Measurements from ENCODE around the gene TMEM131L. TPM values are rescaled to one million over a fixed set of nuclear protein-coding genes. Genes with fewer than 3 reads are reported as not detected.

TMEM131L gene
- total RNA-seq, 1 experiment from 2014 or later, result 14.6 TPM

DNA sequence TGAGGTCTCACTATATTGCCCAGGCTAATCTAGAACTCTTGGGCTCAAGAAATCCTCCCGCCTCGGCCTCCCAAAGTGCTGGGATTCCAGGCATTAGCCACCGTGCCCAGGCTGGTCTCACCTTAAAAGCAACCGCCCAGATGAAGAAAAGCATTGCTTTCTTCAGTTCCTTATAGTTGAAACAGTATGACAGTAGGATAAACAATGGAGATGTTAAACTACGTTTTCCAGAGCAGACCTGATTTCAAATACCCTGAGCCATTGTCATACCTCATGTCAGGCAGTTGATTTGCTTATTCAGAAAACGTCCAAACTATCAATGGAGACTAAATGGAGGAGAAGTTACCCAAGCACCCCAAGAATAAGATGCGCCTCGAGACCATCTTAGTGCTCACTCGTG is 26.3 kb upstream of the TMEM131L start:
- no CpG with 5 or more reads among the region's 9 CpGs for WGBS (ENCODE audit: extremely low coverage, insufficient read length, low lambda C conversion rate)
- DNase-seq, result no peak
- Histone ChIP-seq H2BK12ac (ENCODE audit: insufficient read length, low read depth, low read length) (no peak overlapping the region), H4K8ac (replicated peaks; ENCODE audit: insufficient read length, low read depth, low read length) (no peak overlapping the region), H3K27ac (ENCODE audit: insufficient read length, low read depth, low read length) (no peak overlapping the region), H2AFZ (ENCODE audit: low read length) (no peak overlapping the region), H3K4ac (ENCODE audit: low read depth, low read length) (no peak overlapping the region), H2BK5ac (ENCODE audit: insufficient read length, low read length) (no peak overlapping the region), H3K18ac (ENCODE audit: insufficient read length, low read depth, low read length) (no peak overlapping the region), H2BK120ac (ENCODE audit: low read depth, low read length, poor library complexity, severe bottlenecking) (no peak overlapping the region), H2AK5ac (ENCODE audit: insufficient read length, low read length) (no peak overlapping the region), H3K23ac (ENCODE audit: insufficient read length, low read depth, low read length) (no peak overlapping the region), H4K91ac (ENCODE audit: insufficient read length, low read depth, low read length) (no peak overlapping the region), H3K23me2 (ENCODE audit: insufficient read length, low read depth, low read length, poor library complexity, severe bottlenecking) (no peaks in the 10 kb centered on the region), H2BK20ac (ENCODE audit: low read depth, low read length, poor library complexity, severe bottlenecking) (no peak overlapping the region), H3K4me2 (ENCODE audit: insufficient read depth, insufficient read length, low read length) (no peak overlapping the region), H3K4me1 (ENCODE audit: insufficient read depth, low read length) (no peaks in the 10 kb centered on the region), H3K9me3 (ENCODE audit: control insufficient read depth, low read depth, low read length) (no peaks in the 10 kb centered on the region), H3K79me2 (ENCODE audit: insufficient read depth, low read length) (no peaks in the 10 kb centered on the region), H3K27me3 (ENCODE audit: insufficient read depth, low read length) (no peaks in the 10 kb centered on the region), H3K14ac (ENCODE audit: insufficient read depth, low read length) (no peak overlapping the region), H3K9ac (ENCODE audit: extremely low read depth, insufficient read length, low read length) (no peak overlapping the region), H4K20me1 (ENCODE audit: control insufficient read depth, insufficient read depth, insufficient read length) (no peaks in the 10 kb centered on the region), H3T11ph (ENCODE audit: low read length) (no peak overlapping the region), H3K56ac (ENCODE audit: insufficient read length, low read depth, low read length) (no peak overlapping the region), H3K79me1 (ENCODE audit: insufficient read depth, low read depth, low read length, poor library complexity, severe bottlenecking) (no peaks in the 10 kb centered on the region), H4K5ac (ENCODE audit: insufficient read length, low read depth, low read length) (no peak overlapping the region), H2BK15ac (ENCODE audit: low read depth, low read length) (no peak overlapping the region)
- TF ChIP-seq CTCF (conservative IDR thresholded peaks at IDR 0.05), result no peak
- Mint-ChIP-seq H3K27me3 (ENCODE audit: low read depth) (peaks cover 1% of the 10 kb centered on the region; the same call in 1 of the 2 replicates), H3K27ac (no peak overlapping the region), H3K4me1 (0 out of 4 replicates have a peak, but pooled peaks cover 0 to 3% of the 10 kb centered on the region in 2 experiments), H3K4me3 (no peak overlapping the region), H3K36me3 (ENCODE audit: insufficient read depth in 1 of 3, low read depth in 3 of 3) (no peaks in the 10 kb centered on the region), H3K9me3 (no peaks in the 10 kb centered on the region)

All from H9 (cell line).